CD14-positive monocyte (primary cell): Measurements from ENCODE around the gene TOB1. TPM values are rescaled to one million over a fixed set of nuclear protein-coding genes. Genes with fewer than 3 reads are reported as not detected.
"Not testable (repeated sequence)": the region's sequence is repeated elsewhere in the genome, so short reads cannot be mapped to it uniquely, and the experiment has no call there.

Experiments
- DNase-seq, 3 donors: peaks; one replicate each; pipeline ENCODE4 v3.0.0-alpha.2; 2011 to 2022
- H2AFZ ChIP-seq: 2 replicates; pipeline ENCODE4 v1.6.0; 2012; ENCODE audit warnings: mild to moderate bottlenecking, low read depth, low read length, inconsistent platforms; ENCODE audit not compliant: insufficient read depth, poor library complexity, severe bottlenecking
- H3K27ac ChIP-seq, 2 donors: 1 replicate in 1 of 2; 2 replicates in 1 of 2; pipeline ENCODE4 v1.5.1; 2012 to 2013; ENCODE audit warnings: low read length in 2 of 2, control low read depth in 1 of 2, inconsistent platforms in 1 of 2, low read depth in 1 of 2, mild to moderate bottlenecking in 1 of 2
- H3K27me3 ChIP-seq, 2 donors: one replicate each; pipeline versions ENCODE4 v1.6.0 to v1.6.1; 2011 to 2013; ENCODE audit warnings: low read length in 2 of 2; ENCODE audit not compliant: control insufficient read depth in 2 of 2, insufficient read depth in 2 of 2
- H3K36me3 ChIP-seq, 2 donors: replicated peaks in 1 of 2; 1 replicate in 1 of 2; 2 replicates in 1 of 2; pipeline versions ENCODE4 v1.5.1 to v1.6.1; 2012 to 2013; ENCODE audit warnings: low read length in 2 of 2, control low read depth in 1 of 2, inconsistent platforms in 1 of 2, mild to moderate bottlenecking in 1 of 2; ENCODE audit not compliant: insufficient read depth in 2 of 2, control insufficient read depth in 1 of 2
- H3K4me1 ChIP-seq, 2 donors: 1 replicate in 1 of 2; 2 replicates in 1 of 2; pipeline versions ENCODE4 v1.5.1 to v1.6.1; 2012 to 2013; ENCODE audit warnings: low read length in 2 of 2, control low read depth in 1 of 2, inconsistent platforms in 1 of 2, mild to moderate bottlenecking in 1 of 2, moderate library complexity in 1 of 2; ENCODE audit not compliant: insufficient read depth in 2 of 2, control insufficient read depth in 1 of 2
- H3K4me2 ChIP-seq: replicated peaks from 2 replicates; pipeline ENCODE3; 2012; ENCODE audit warnings: low read length, moderate library complexity, mild to moderate bottlenecking; ENCODE audit not compliant: poor library complexity, severe bottlenecking; ENCODE audit errors: extremely low read depth
- H3K4me3 ChIP-seq, 3 experiments: fragments of 200-600 bp in 1 of 3; sonication (generic) in 1 of 3; replicated peaks in 1 of 3; 1 replicate in 2 of 3; 2 replicates in 1 of 3; pipeline ENCODE4 v1.5.1; 2011 to 2013; ENCODE audit warnings: low read length in 3 of 3, mild to moderate bottlenecking in 3 of 3, control low read depth in 2 of 3, low read depth in 2 of 3, inconsistent platforms in 1 of 3, moderate library complexity in 1 of 3
- H3K79me2 ChIP-seq: 2 replicates; pipeline ENCODE4 v1.6.0; 2012; ENCODE audit warnings: mild to moderate bottlenecking, control low read depth, inconsistent platforms, low read length, moderate library complexity; ENCODE audit not compliant: insufficient read depth
- H3K9ac ChIP-seq: 2 replicates; pipeline ENCODE4 v1.6.0; 2017; ENCODE audit warnings: low read length, mild to moderate bottlenecking; ENCODE audit not compliant: insufficient read depth, poor library complexity, severe bottlenecking
- H3K9me3 ChIP-seq, 2 donors: replicated peaks in 1 of 2; 1 replicate in 1 of 2; 2 replicates in 1 of 2; pipeline versions ENCODE4 v1.5.1 to v1.6.1; 2012 to 2013; ENCODE audit warnings: low read length in 2 of 2, control low read depth in 1 of 2; ENCODE audit not compliant: control insufficient read depth in 1 of 2, insufficient read depth in 1 of 2
- H4K20me1 ChIP-seq: 2 replicates; pipeline ENCODE4 v1.6.0; 2012; ENCODE audit warnings: mild to moderate bottlenecking, low read length, control low read depth, moderate library complexity; ENCODE audit not compliant: insufficient read depth
- H3K27ac Mint-ChIP-seq, 7 donors: one replicate each; pipeline ENCODE4 v1.8.0; 2020; ENCODE audit warnings: mild to moderate bottlenecking in 7 of 7, mixed read lengths in 7 of 7, moderate library complexity in 6 of 7, inconsistent platforms in 2 of 7
- H3K27me3 Mint-ChIP-seq, 3 donors: one replicate each; pipeline ENCODE4 v1.8.0; 2021 to 2022; ENCODE audit warnings: low read depth in 3 of 3, mild to moderate bottlenecking in 3 of 3, mixed read lengths in 3 of 3, moderate library complexity in 3 of 3, inconsistent platforms in 1 of 3
- H3K36me3 Mint-ChIP-seq, 2 donors: one replicate each; pipeline ENCODE4 v1.8.0; 2020; ENCODE audit warnings: mixed read lengths in 2 of 2, inconsistent platforms in 1 of 2, mild to moderate bottlenecking in 1 of 2
- H3K4me1 Mint-ChIP-seq: one replicate; pipeline ENCODE4 v1.8.0; 2020; ENCODE audit warnings: mild to moderate bottlenecking, mixed read lengths
- H3K4me3 Mint-ChIP-seq, 2 donors: one replicate each; pipeline ENCODE4 v1.8.0; 2020; ENCODE audit warnings: mild to moderate bottlenecking in 2 of 2, mixed read lengths in 2 of 2, moderate library complexity in 1 of 2
- H3K9me3 Mint-ChIP-seq, 7 donors: one replicate each; pipeline ENCODE4 v1.8.0; 2020 to 2022; ENCODE audit warnings: mixed read lengths in 7 of 7, mild to moderate bottlenecking in 6 of 7, moderate library complexity in 6 of 7, inconsistent platforms in 2 of 7
- CTCF ChIP-seq: fragments of 200-600 bp; IDR thresholded peaks from one replicate; pipeline ENCODE4 v1.8.0; 2022; ENCODE audit warnings: antibody characterized with exemption, mild to moderate bottlenecking
- WGBS: methylation state at CpG from one replicate; pipeline ENCODE4 v1.1.5; 2013; ENCODE audit warnings: missing lambda C conversion rate; ENCODE audit not compliant: insufficient coverage; 5-methylcytosine and 5-hydroxymethylcytosine counted together
- intact Hi-C, 2 donors: fragments of 100-400 bp; cut with micrococcal nuclease; formaldehyde crosslinking; loops; one replicate each; pipeline versions ENCODE4 v1.15.0 to v1.15.1; 2023
- polyA plus RNA-seq, 3 donors: library from polyadenylated mRNA; depleted of rRNA in 1 of 3; unstranded in 2 of 3; stranded (reverse) in 1 of 3; fragments of 300-500 nt in 2 of 3; fragments of >200 nt in 1 of 3; fragmentation: Illumina TruSeq in 2 of 3; gene quantifications; 1 replicate in 2 of 3; 2 replicates in 1 of 3; pipeline ENCODE4 v1.2.3, GENCODE V29; 2012 to 2021

TOB1 gene
- polyA plus RNA-seq, 3 donors = 18.5 to 107 (median 41.0) TPM

GRCh38 chr17:50861334-50861676, 4.8 kb downstream of the TOB1 start:
- Histone ChIP-seq H3K27ac (no peak overlapping the region), H3K9ac (no peak overlapping the region), H3K36me3 (peaks cover 9 to 25% of the 10 kb centered on the region in 2 donors), H3K4me1 (peaks cover 7 to 23% of the 10 kb centered on the region in 2 donors), H4K20me1 (peaks cover 43% of the 10 kb centered on the region), H3K79me2 (peaks cover 40% of the 10 kb centered on the region), H3K4me2 (no peak overlapping the region), H3K27me3 (no peaks in the 10 kb centered on the region), H3K9me3 (no peaks in the 10 kb centered on the region), H3K4me3 (no peak overlapping the region), H2AFZ (no peak overlapping the region)
- DNase-seq = no peak
- no peaks in the 10 kb centered on the region for H3K27me3 Mint-ChIP-seq
- no CpG with 5 or more reads among the region's 2 CpGs for WGBS
- no peak overlapping the region for H3K27ac Mint-ChIP-seq
- no peak overlapping the region for H3K4me3 Mint-ChIP-seq
- peaks cover 25 to 27% of the 10 kb centered on the region in 2 donors for H3K36me3 Mint-ChIP-seq
- H3K9me3 Mint-ChIP-seq = no peaks in the 10 kb centered on the region
- TF ChIP-seq CTCF = no peak
- H3K4me1 Mint-ChIP-seq = peaks cover 23% of the 10 kb centered on the region
- intact Hi-C loops = loop anchor here (10.0 kb wide), 3 partner anchors 53 to 293 kb away; partner anchors contain the start of genes ANKRD40 (in 1 of the 2) and NME1 (in 1 of the 2)

GRCh38 chr17:50859727-50860126, 6.4 kb downstream of the TOB1 start:
- Histone ChIP-seq H3K4me1 (peaks cover 11 to 25% of the 10 kb centered on the region in 2 donors), H3K79me2 (peaks cover 27% of the 10 kb centered on the region), H3K36me3 (peaks cover 9 to 25% of the 10 kb centered on the region in 2 donors), H4K20me1 (peaks cover 34% of the 10 kb centered on the region)
- H3K4me3 Mint-ChIP-seq, DNase-seq, H3K9ac ChIP-seq, H3K9me3 ChIP-seq, H3K27me3 ChIP-seq, H3K4me2 ChIP-seq, H3K9me3 Mint-ChIP-seq, H2AFZ ChIP-seq, H3K27ac ChIP-seq, H3K4me3 ChIP-seq, H3K27me3 Mint-ChIP-seq: not testable (repeated sequence)
- H3K27ac Mint-ChIP-seq = peak overlapping the region in 1 of 7 donors; percentile 20
- 98% methylated on average over 10 of the region's 15 CpGs for WGBS
- H3K36me3 Mint-ChIP-seq = peaks cover 25 to 26% of the 10 kb centered on the region in 2 donors
- peaks cover 30% of the 10 kb centered on the region for H3K4me1 Mint-ChIP-seq
- intact Hi-C loops = loop anchor here (10.0 kb wide), 3 partner anchors 55 to 295 kb away; partner anchors contain the start of genes ANKRD40 (in 1 of the 2) and NME1 (in 1 of the 2)
